Right atrium auricular region (tissue), 2 donors: ENCODE results near the gene IGF2BP3. TPM values are rescaled to one million over a fixed set of nuclear protein-coding genes. Genes with fewer than 3 reads are reported as not detected.

Experiments used
- DNase-seq: peaks from one replicate; pipeline ENCODE4 v3.0.0-alpha.2; 2019; ENCODE audit warnings: low spot score
- H3K27ac ChIP-seq, 2 donors: fragments of 200-600 bp; sonication (generic); 1 replicate in 1 of 2; 2 replicates in 1 of 2; pipeline ENCODE4 v1.5.1; 2016 to 2019
- H3K27me3 ChIP-seq, 2 donors: fragments of 200-600 bp; sonication (generic); one replicate each; pipeline versions ENCODE4 v1.5.1 to v1.6.0; 2017 to 2019
- H3K36me3 ChIP-seq: fragments of 200-600 bp; sonication (generic); one replicate; pipeline ENCODE4 v1.5.1; 2016
- H3K4me1 ChIP-seq, 2 donors: fragments of 200-600 bp; sonication (generic); one replicate each; pipeline versions ENCODE4 v1.5.1 to v1.6.0; 2017 to 2019
- H3K4me3 ChIP-seq, 2 donors: fragments of 200-600 bp; sonication (generic); 1 replicate in 1 of 2; 2 replicates in 1 of 2; pipeline ENCODE4 v1.5.1; 2017 to 2019; ENCODE audit warnings: mild to moderate bottlenecking in 1 of 2, moderate library complexity in 1 of 2
- H3K9me3 ChIP-seq, 2 donors: fragments of 200-600 bp; sonication (generic); one replicate each; pipeline ENCODE4 v1.5.1; 2019
- CTCF ChIP-seq, 2 donors: fragments of 200-600 bp; sonication (generic); IDR thresholded peaks; one replicate each; pipeline ENCODE4 v1.5.1; 2019; ENCODE audit warnings: antibody characterized with exemption in 2 of 2
- total RNA-seq, 2 donors: library from RNA; depleted of rRNA; stranded (reverse); fragments of >200 nt; gene quantifications; one replicate each; pipeline ENCODE4 v1.1.0, GENCODE V29; 2016

IGF2BP3 gene
- total RNA-seq, 2 donors from 2014 or later, result not detected

DNA sequence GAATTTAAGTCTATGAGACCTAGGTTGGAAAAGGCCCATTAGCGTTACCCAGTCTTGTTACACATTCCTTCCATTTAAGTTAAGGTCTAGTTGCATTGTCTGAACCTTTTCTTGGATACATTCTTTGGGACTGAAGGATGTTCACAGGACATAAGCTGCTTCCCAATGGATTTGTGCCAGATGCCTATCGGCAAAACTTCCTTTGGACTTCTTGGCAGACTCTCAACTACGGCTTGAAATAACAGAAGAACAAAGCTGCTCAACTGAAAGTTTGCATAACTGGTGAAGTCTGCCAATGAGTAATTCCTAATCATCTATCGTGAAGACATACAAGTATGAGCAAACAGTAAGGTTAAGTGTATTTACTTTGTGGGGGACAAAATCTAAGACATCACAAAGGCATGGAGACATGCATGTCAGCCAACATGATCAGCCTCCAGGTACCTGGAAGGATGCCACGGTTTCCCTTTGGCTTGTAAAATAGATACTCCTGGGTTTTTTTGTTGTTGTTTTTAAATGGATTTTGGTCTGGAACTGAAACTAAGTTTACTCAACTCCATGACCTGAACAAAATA, 135.7 kb downstream of the IGF2BP3 start:
- H3K27me3 ChIP-seq, result no peaks in the 10 kb centered on the region
- no peak for TF ChIP-seq CTCF (IDR thresholded peaks at IDR 0.05)
- no peaks in the 10 kb centered on the region for H3K36me3 ChIP-seq
- H3K9me3 ChIP-seq, result no peaks in the 10 kb centered on the region
- H3K27ac ChIP-seq, result peak overlapping the region in 1 of 2 donors; percentile 55
- peaks cover 0 to 34% of the 10 kb centered on the region in 2 donors for H3K4me1 ChIP-seq
- no peak for DNase-seq
- no peak overlapping the region for H3K4me3 ChIP-seq

GRCh38 chr7:23333671-23334246, 136.5 kb downstream of the IGF2BP3 start:
- TF ChIP-seq CTCF (IDR thresholded peaks at IDR 0.05), result no peak
- DNase-seq, result no peak
- Histone ChIP-seq H3K4me1 (peaks cover 0 to 34% of the 10 kb centered on the region in 2 donors), H3K36me3 (no peaks in the 10 kb centered on the region), H3K4me3 (no peak overlapping the region), H3K9me3 (no peaks in the 10 kb centered on the region), H3K27me3 (no peaks in the 10 kb centered on the region), H3K27ac (peak overlapping the region; percentile 17 to 55)

DNA sequence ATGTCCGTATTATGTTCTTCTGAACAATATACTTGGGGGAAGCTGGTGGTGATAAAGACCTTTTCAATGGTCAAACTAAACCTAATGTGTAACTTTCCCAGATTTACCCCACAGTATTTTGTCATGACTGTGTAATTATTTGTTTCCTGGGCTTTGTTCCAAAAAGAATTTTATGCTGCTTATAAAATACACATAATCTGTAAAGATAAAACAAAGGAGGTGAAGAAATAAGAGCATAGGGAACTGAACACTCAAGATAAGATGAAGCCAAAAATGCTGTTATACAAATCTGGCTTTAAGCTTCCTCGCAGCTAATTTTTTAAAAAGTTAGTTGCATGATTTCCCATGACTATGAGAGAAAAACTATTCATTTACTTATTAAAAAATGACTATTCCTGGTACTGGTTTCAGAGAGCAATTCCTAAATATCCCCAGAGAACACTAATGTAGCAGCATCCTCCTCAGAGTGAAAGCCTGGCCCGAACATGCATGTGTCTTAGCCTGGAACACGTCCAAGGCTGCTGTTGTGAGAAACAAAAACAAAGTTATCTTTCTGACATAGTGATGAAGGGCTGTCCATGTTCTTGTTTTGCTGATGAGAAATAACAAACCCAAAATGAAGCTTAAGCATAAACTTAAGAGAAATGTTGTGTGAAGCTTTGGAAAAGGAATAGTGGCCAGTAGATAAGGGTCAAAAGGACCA, 137.2 kb downstream of the IGF2BP3 start:
- Histone ChIP-seq H3K9me3 (no peaks in the 10 kb centered on the region), H3K36me3 (no peaks in the 10 kb centered on the region), H3K4me3 (no peak overlapping the region), H3K27me3 (no peaks in the 10 kb centered on the region), H3K27ac (peak overlapping the region; percentile 17 to 55), H3K4me1 (peaks cover 0 to 34% of the 10 kb centered on the region in 2 donors)
- DNase-seq, result no peak
- no peak for TF ChIP-seq CTCF (IDR thresholded peaks at IDR 0.05)

DNA sequence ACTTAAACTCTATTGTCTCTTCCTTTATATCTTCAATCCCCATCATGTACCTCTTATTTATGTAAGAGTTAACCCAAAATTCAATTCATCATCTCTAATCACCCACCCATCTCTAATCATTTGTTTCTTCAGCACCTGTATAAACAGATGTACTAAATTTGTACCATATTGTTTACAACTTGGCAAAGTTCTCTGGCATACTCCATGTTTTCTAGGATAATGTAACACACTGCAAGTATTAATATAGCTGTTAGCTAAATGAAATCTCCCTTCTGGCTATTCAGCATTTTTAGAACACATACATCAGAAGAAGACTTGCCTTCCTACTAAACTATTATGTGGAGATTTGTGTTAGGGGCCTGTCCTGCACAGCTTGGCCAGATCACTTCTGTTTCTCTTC, 138.1 kb downstream of the IGF2BP3 start:
- Histone ChIP-seq H3K27me3 (no peaks in the 10 kb centered on the region), H3K27ac (peak overlapping the region in 1 of 2 donors; percentile 55), H3K36me3 (no peaks in the 10 kb centered on the region), H3K9me3 (no peaks in the 10 kb centered on the region), H3K4me3 (no peak overlapping the region), H3K4me1 (peaks cover 0 to 34% of the 10 kb centered on the region in 2 donors)
- TF ChIP-seq CTCF (IDR thresholded peaks at IDR 0.05), result no peak
- DNase-seq, result no peak

DNA sequence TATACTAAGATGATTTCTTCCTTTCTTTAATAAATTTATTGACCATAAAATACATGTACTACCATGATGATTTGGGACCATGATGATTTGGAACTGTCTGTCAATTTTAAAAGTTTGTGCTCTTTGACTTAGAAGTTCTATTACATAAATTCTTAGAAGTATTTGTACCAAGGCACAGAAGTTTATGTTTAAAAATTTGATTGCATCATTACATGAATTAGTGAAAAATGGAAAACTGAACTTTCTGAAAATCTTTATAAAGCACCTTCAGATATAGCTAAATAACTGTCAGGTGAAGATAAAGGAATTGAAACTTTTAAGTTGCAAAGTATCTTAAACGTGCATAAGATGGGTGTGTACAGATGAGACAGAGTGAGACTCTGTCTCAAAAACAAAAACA, 139.2 kb downstream of the IGF2BP3 start:
- peaks cover 0 to 34% of the 10 kb centered on the region in 2 donors for H3K4me1 ChIP-seq
- H3K9me3 ChIP-seq, result no peaks in the 10 kb centered on the region
- no peaks in the 10 kb centered on the region for H3K27me3 ChIP-seq
- no peak overlapping the region for H3K27ac ChIP-seq
- H3K4me3 ChIP-seq, result no peak overlapping the region
- DNase-seq, result no peak
- H3K36me3 ChIP-seq, result no peaks in the 10 kb centered on the region
- no peak for TF ChIP-seq CTCF (IDR thresholded peaks at IDR 0.05)
